GM12878 (cell line): Measurements from ENCODE around the gene KCNIP3. TPM values are rescaled to one million over a fixed set of nuclear protein-coding genes. Genes with fewer than 3 reads are reported as not detected.

Experiments
- ATAC-seq: fragments of 200-7000 bp; cut with Tn5 transposase; 3 replicates; pipeline ENCODE4 v1.9.1; 2020; ENCODE audit warnings: mild to moderate bottlenecking, moderate library complexity
- BruUV-seq: library from RNA; stranded (reverse); fragments of 400-500 nt; replicated peaks from 2 replicates; lab custom pipeline; 2021; lab: Mats Ljungman, UMichigan
- CTCF ChIA-PET: fragments of 300-600 bp; sonication (Branson Sonifier 250); formaldehyde crosslinking; extraction: SDS; loops from one replicate; lab custom pipeline; 2021; ENCODE audit warnings: inconsistent platforms; lab: Yijun Ruan, JAX
- POLR2A ChIA-PET: fragments of 350-600 bp; formaldehyde crosslinking; extraction: SDS; loops from one replicate; lab custom pipeline; 2021; ENCODE audit warnings: inconsistent platforms; lab: Charles Lee
- RAD21 ChIA-PET: fragments of 300-600 bp; sonication (Branson Sonifier 250); formaldehyde crosslinking; loops from one replicate; lab custom pipeline; 2023; ENCODE audit warnings: antibody characterized with exemption; ENCODE audit not compliant: unreplicated experiment; lab: Charles Lee
- SMC1A ChIA-PET: fragments of 300-600 bp; sonication (Branson Sonifier 250); formaldehyde crosslinking; loops from one replicate; lab custom pipeline; 2023; ENCODE audit not compliant: unreplicated experiment, uncharacterized antibody; lab: Charles Lee
- DNase-seq: peaks from one replicate; pipeline ENCODE4 v3.0.0-alpha.2; 2011; ENCODE audit warnings: low read depth, low spot score
- FAIRE-seq: peaks from 3 replicates; lab custom pipeline; 2011; peaks lifted over from hg19 to GRCh38; lab: Jason Lieb, UNC
- H2AFZ ChIP-seq: 2 replicates; pipeline ENCODE4 v1.6.0; 2011; ENCODE audit warnings: low read depth, low read length, control low read depth; ENCODE audit not compliant: control insufficient read depth
- H3K27ac ChIP-seq: 2 replicates; pipeline ENCODE4 v1.5.1; 2011; ENCODE audit warnings: control low read depth; ENCODE audit not compliant: control insufficient read depth, insufficient read depth
- H3K27me3 ChIP-seq, 2 experiments: replicated peaks in 1 of 2; 2 replicates each; pipeline versions ENCODE4 v1.6.0 to v1.6.1; 2011; ENCODE audit warnings: low read length in 1 of 2; ENCODE audit not compliant: control insufficient read depth in 2 of 2, insufficient read depth in 2 of 2
- H3K36me3 ChIP-seq, 2 experiments: 2 replicates each; pipeline ENCODE4 v1.5.1; 2011; ENCODE audit warnings: low read length in 1 of 2; ENCODE audit not compliant: control insufficient read depth in 2 of 2, insufficient read depth in 2 of 2
- H3K4me1 ChIP-seq: 2 replicates; pipeline ENCODE4 v1.6.1; 2011; ENCODE audit warnings: mild to moderate bottlenecking, low read length, moderate library complexity, mixed read lengths; ENCODE audit not compliant: control insufficient read depth, insufficient read depth
- H3K4me2 ChIP-seq: 2 replicates; pipeline ENCODE4 v1.6.0; 2011; ENCODE audit warnings: control low read depth; ENCODE audit not compliant: control insufficient read depth, insufficient read depth
- H3K4me3 ChIP-seq: fragments of 200-600 bp; sonication (generic); 2 replicates; pipeline ENCODE4 v1.5.1; 2016
- H3K79me2 ChIP-seq: 2 replicates; pipeline ENCODE4 v1.6.0; 2011; ENCODE audit warnings: low read length; ENCODE audit not compliant: control insufficient read depth, insufficient read depth
- H3K9ac ChIP-seq: 2 replicates; pipeline ENCODE4 v1.8.0; 2011; ENCODE audit warnings: low read length, control low read depth, mixed read lengths; ENCODE audit not compliant: control insufficient read depth, insufficient read depth
- H3K9me3 ChIP-seq: replicated peaks from 3 replicates; pipeline ENCODE4 v1.5.1; 2011; ENCODE audit warnings: mild to moderate bottlenecking, low read length; ENCODE audit not compliant: control insufficient read depth, insufficient read depth
- H4K20me1 ChIP-seq: 2 replicates; pipeline ENCODE4 v1.6.0; 2011; ENCODE audit not compliant: control insufficient read depth, insufficient read depth
- CREB1 ChIP-seq: IDR thresholded peaks from 2 replicates; pipeline ENCODE4 v1.6.1; 2012; ENCODE audit warnings: low read depth, mild to moderate bottlenecking, inconsistent platforms
- CTCF ChIP-seq, 3 experiments: IDR thresholded peaks in 2 of 3; conservative IDR thresholded peaks in 1 of 3; 2 replicates each; pipeline ENCODE4 v1.5.1; 2011; ENCODE audit warnings: low read depth in 3 of 3, low read length in 3 of 3, mild to moderate bottlenecking in 3 of 3, control low read depth in 2 of 3, moderate library complexity in 2 of 3, inconsistent platforms in 1 of 3, mixed read lengths in 1 of 3; ENCODE audit not compliant: control insufficient read depth in 2 of 3, insufficient read depth in 1 of 3; ENCODE audit errors: extremely low read depth in 1 of 3
- EED ChIP-seq: sonication (generic); IDR thresholded peaks from 2 replicates; pipeline ENCODE4 v1.6.1; 2016; ENCODE audit warnings: antibody characterized with exemption, low read depth
- EGR1 ChIP-seq, 2 experiments: IDR thresholded peaks; 1 replicate in 1 of 2; 2 replicates in 1 of 2; pipeline ENCODE4 v1.6.1; 2011 to 2012; ENCODE audit warnings: low read depth in 2 of 2, low read length in 2 of 2, borderline replicate concordance in 1 of 2, mild to moderate bottlenecking in 1 of 2, moderate library complexity in 1 of 2
- EP300 ChIP-seq, 2 experiments: fragments of 150-350 bp in 1 of 2; IDR thresholded peaks; 2 replicates each; pipeline ENCODE4 v1.6.1; 2011 to 2012; ENCODE audit warnings: low read depth in 2 of 2, low read length in 2 of 2, borderline replicate concordance in 1 of 2, improper control_type of control experiment in 1 of 2, inconsistent platforms in 1 of 2; ENCODE audit not compliant: control insufficient read depth in 1 of 2
- FOXM1 ChIP-seq: IDR thresholded peaks from 2 replicates; pipeline ENCODE4 v1.6.1; 2012; ENCODE audit warnings: low read depth, mild to moderate bottlenecking, inconsistent platforms, low read length, moderate library complexity
- HDAC2 ChIP-seq: fragments of 200-600 bp; sonication (generic); IDR thresholded peaks from 2 replicates; pipeline ENCODE4 v1.6.1; 2017
- JUNB ChIP-seq: IDR thresholded peaks from 2 replicates; pipeline ENCODE4 v1.6.1; 2016; ENCODE audit warnings: antibody characterized with exemption, mild to moderate bottlenecking
- LARP7 ChIP-seq: fragments of 450-650 bp; IDR thresholded peaks from 2 replicates; pipeline ENCODE4 v1.6.1; 2017; ENCODE audit warnings: mild to moderate bottlenecking
- PAX5 ChIP-seq: IDR thresholded peaks from 2 replicates; pipeline ENCODE4 v1.6.1; 2011; ENCODE audit warnings: low read depth, low read length, borderline replicate concordance
- RAD21 ChIP-seq: IDR thresholded peaks from 2 replicates; pipeline ENCODE4 v1.6.1; 2011; ENCODE audit warnings: mild to moderate bottlenecking, low read depth, low read length, moderate library complexity; ENCODE audit not compliant: insufficient read depth
- RUNX3 ChIP-seq: IDR thresholded peaks from 2 replicates; pipeline ENCODE4 v1.6.1; 2012; ENCODE audit warnings: low read length, inconsistent platforms
- SRF ChIP-seq, 2 experiments: IDR thresholded peaks; 2 replicates each; pipeline ENCODE4 v1.6.1; 2011; ENCODE audit warnings: low read depth in 2 of 2, low read length in 2 of 2, mild to moderate bottlenecking in 1 of 2, moderate library complexity in 1 of 2
- STAT3 ChIP-seq: IDR thresholded peaks from 2 replicates; pipeline ENCODE4 v1.6.1; 2011; ENCODE audit warnings: low read depth, low read length, improper control_type of control experiment
- USF2 ChIP-seq: IDR thresholded peaks from 2 replicates; pipeline ENCODE4 v1.6.1; 2011; ENCODE audit warnings: low read depth, low read length, improper control_type of control experiment, borderline replicate concordance
- ZNF384 ChIP-seq: IDR thresholded peaks from 2 replicates; pipeline ENCODE4 v1.6.1; 2012; ENCODE audit warnings: low read depth, mild to moderate bottlenecking, low read length, improper control_type of control experiment, borderline replicate concordance
- WGBS: methylation state at CpG from one replicate; pipeline ENCODE4 v1.1.6; 2016; ENCODE audit warnings: low lambda C conversion rate; ENCODE audit not compliant: insufficient replicate concordance, insufficient coverage; ENCODE audit errors: missing lambda C conversion rate; 5-methylcytosine and 5-hydroxymethylcytosine counted together
- in situ Hi-C: fragments of 300-500 bp; cut with MboI; formaldehyde crosslinking; loops from 9 replicates; pipeline ENCODE4 v1.14.3; 2018; ENCODE audit warnings: mixed read lengths
- intact Hi-C: fragments of 100-400 bp; cut with micrococcal nuclease; formaldehyde crosslinking; loops from one replicate; pipeline ENCODE4 v1.14.2; 2022; ENCODE audit not compliant: unreplicated experiment
- polyA plus RNA-seq, 11 experiments: library from polyadenylated mRNA; depleted of rRNA in 4 of 11; unstranded in 6 of 11; stranded (reverse) in 5 of 11; fragments of >200 nt; fragmentation: Nextera tagmentation in 4 of 11; fragmentation: Illumina TruSeq in 1 of 11; extraction: Ambion mirVana in 4 of 11; extraction: Trizol in 1 of 11; gene quantifications; 1 replicate in 1 of 11; 2 replicates in 10 of 11; pipeline versions ENCODE4 v1.2.1 to v1.2.3, GENCODE V29; 2011 to 2016; ENCODE audit warnings: inconsistent platforms in 2 of 11, missing spikeins in 2 of 11, low read depth in 1 of 11
- total RNA-seq, 4 experiments: library from RNA; depleted of rRNA in 3 of 4; stranded (reverse); fragments of >200 nt in 3 of 4; fragmentation: Illumina TruSeq in 1 of 4; extraction: Trizol in 1 of 4; gene quantifications; 2 replicates each; pipeline versions ENCODE4 v1.2.1 to v1.2.3, GENCODE V29; 2013 to 2021

The KCNIP3 gene
- total and polyA plus RNA-seq, 10 of the 15 experiments (the other 5 are each of a cell fraction or from before 2014, with no cell fraction given) = not detected

- H3K9me3 ChIP-seq = no peaks in the 10 kb centered on the region
- H3K4me3 ChIP-seq = no peak overlapping the region
- no peak overlapping the region for H3K27ac ChIP-seq
- CTCF ChIA-PET = interaction anchor here (3.8 kb wide), 1 partner anchor 84 kb away, joined by 17 read pairs; no protein-coding TSS in a partner anchor
- no TSS peak for BruUV-seq
- no peaks in the 10 kb centered on the region for H3K4me1 ChIP-seq
- H4K20me1 ChIP-seq = no peaks in the 10 kb centered on the region
- no peak for DNase-seq
- H3K79me2 ChIP-seq = no peaks in the 10 kb centered on the region
- intact Hi-C loops = loop anchor here (1.0 kb wide), 1 partner anchor 85 kb away; no protein-coding TSS in a partner anchor
- in situ Hi-C loops = no loop called here
- no peak for FAIRE-seq
- POLR2A ChIA-PET = no interaction called here
- no peak for ATAC-seq
- H3K36me3 ChIP-seq = no peaks in the 10 kb centered on the region
- no peaks in the 10 kb centered on the region; a peak in 1 of 4 replicates for H3K27me3 ChIP-seq
- TF ChIP-seq JUNB (no peak), FOXM1 (no peak), EED (no peak), CREB1 (no peak), RUNX3 (no peak), ZNF384 (no peak), STAT3 (no peak), EP300 (IDR thresholded peaks at IDR 0.05; ENCODE audit: borderline replicate concordance in 1 of 2, control insufficient read depth in 1 of 2, low read depth in 2 of 2, low read length in 2 of 2) (no peak), HDAC2 (no peak), LARP7 (no peak), SRF (IDR thresholded peaks at IDR 0.05; ENCODE audit: low read depth in 2 of 2, low read length in 2 of 2) (no peak), PAX5 (no peak), USF2 (no peak), EGR1 (IDR thresholded peaks at IDR 0.05; ENCODE audit: borderline replicate concordance in 1 of 2, low read depth in 2 of 2, low read length in 2 of 2) (no peak), CTCF (IDR thresholded peaks at IDR 0.05 in 2 of 3, conservative IDR thresholded peaks at IDR 0.05 in 1 of 3; ENCODE audit: control insufficient read depth in 2 of 3, extremely low read depth in 1 of 3, insufficient read depth in 1 of 3, low read depth in 3 of 3, low read length in 3 of 3) (no peak), RAD21 (no peak)
- H3K4me2 ChIP-seq = no peak overlapping the region
- no peak overlapping the region for H2AFZ ChIP-seq
- 13% methylated on average over 19 of the region's 19 CpGs for WGBS
- RAD21 ChIA-PET = interaction anchor here (2.0 kb wide), 1 partner anchor 85 kb away, joined by 7 read pairs; no protein-coding TSS in a partner anchor
- SMC1A ChIA-PET = no interaction called here
- no peak overlapping the region for H3K9ac ChIP-seq
Observed at GRCh38 chr2:95315801-95316411, 18.8 kb downstream of the KCNIP3 start.
